GM18519 (cell line): ENCODE results near the gene ESPN.
A peak's percentile ranks its signal among the peaks of the same experiment; 100 is the strongest.

Experiments used
- ATAC-seq: cut with Tn5 transposase; IDR thresholded peaks from one replicate; pipeline ENCODE4 v1.9.1; 2021; ENCODE audit warnings: mild to moderate bottlenecking, moderate library complexity; ENCODE audit not compliant: unreplicated experiment, low FRiP score

Gene ESPN

DNA sequence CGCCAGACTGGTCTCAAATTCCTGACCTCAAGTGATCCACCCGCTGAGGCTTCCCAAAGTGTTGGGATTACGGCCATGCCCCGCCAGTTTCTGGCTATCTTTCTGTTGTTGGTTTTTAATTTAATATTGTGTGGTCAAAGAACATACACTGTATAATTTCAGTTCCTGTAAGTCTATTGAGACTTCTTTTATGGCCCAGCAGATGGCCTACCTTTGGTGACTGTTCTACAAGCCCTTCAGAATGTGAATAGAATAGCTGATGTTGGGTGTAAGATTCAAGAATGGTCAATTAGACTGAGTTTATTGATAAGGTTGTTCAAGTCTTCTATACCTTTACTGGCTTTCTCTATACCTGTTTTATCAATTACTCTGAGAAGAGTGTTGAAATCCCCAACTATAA is 15.5 kb upstream of the ESPN start:
- ATAC-seq = no peak

DNA sequence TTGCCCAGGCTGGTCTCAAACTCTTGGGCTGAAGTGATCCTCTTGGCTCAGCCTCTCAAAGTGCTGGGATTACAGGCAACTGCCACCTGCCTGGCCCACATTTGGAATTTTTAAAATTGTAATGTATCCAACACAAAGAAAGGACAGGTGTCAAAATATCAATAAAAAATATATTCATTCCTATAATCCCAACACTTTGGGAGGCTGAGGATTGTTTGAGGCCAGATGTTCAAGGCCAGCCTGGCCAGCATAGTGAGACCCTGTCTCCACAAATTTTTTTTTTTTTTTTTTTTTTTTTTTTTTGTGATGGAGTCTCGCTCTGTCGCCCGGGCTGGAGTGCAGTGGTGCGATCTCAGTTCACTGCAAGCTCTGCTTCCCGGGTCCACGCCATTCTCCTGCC is 14.8 kb upstream of the ESPN start:
- no peak for ATAC-seq

DNA sequence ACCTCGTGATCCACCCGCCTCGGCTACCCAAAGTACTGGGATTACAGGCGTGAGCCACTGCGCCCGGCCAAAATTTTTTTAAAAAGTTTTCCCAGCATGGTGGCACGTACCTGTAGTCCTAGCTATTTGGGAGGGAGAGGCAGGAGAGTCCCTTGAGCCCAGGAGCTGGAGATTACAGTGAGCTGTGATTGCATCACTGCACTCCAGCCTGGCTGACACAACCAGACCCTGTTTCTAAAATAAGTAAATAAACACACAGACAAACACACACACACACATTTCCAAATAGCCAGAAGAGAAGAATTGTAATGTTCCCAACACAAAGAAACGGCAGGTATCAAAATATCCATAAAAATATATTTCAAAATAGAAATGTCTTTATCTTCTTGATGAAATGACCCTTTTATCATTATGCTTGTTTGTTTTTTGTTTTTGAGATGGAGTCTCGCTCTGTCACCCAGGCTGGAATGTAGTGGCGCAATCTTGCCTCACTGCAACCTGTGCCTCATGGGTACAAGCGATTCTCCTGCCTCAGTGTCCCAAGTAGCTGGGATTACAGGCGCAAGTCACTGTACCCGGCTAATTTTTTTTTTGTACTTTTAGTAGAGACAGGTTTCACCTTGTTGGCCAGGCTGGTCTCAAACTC is 14.2 kb upstream of the ESPN start:
- no peak for ATAC-seq

DNA sequence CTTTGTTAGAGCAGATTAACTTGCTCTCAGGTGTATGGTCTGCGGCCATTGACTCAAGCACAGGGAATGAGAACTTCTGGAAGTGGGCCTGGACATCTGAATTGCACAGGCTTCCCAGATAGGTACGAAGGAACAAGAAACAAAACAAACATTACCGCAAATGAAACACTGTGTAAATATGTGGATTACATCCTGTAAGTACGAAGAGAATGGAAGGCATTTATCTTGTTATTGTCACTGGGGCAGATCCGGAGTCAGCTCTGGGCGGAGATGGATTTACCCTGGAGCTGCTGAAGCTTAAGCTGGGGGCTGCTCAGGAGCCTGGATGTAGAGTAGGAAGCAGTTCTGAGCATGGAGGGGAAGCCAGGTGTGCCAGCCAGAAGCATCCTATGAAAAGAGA is 11.7 kb upstream of the ESPN start:
- no peak for ATAC-seq

DNA sequence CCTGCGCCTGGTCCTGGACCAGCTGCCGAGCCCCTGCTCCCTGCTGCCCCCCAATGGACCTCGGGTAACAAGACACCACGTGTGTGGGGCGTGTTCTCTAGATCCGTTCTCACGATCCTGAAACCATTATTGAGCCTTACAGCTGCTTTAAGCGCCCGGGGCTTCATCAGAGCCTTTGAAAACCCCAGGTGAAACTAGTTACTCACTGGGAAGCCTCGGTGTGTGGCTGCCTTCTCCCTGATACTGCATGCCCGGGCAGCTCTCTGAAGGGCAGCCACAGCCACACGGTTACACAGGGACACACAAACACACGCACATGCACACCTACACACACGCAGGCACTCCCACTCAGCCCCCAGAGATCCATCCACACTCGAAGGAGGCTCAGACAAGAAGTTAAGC is 10.1 kb upstream of the ESPN start:
- peak; percentile 54 for ATAC-seq

DNA sequence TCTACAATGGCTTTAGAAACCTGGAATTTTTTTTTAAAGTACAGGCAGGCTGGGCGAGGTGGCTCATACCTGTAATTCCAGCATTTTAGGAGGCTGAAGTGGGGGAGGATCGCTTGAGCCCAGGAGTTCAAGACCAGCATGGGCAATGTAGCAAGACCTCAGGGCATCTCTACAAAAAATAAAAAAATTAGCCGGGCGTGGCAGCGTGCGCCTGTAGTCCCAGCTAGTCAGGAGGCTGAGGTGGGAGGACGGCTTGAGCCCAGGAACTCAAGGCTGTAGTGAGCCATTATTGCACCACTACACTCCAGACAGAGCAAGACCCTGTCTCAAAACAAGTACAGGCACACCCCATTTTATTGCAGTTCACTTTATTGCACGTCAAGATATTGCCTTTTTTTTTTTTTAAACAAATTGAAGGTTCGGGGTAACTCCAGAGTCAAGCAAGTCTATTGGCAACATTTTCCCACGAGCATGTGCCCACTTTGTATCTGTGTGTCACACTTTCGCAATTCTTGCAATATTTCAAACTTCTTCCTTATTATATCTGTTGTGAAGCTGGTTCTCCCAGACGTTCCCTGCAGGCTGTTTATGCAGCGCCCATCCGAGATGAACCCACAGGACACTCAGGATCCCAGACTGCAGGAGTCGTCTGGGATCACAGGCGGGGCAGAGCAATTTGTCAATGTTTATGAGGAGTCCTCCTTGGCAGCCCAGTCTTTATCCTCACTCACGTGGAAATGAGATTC is 9.5 kb upstream of the ESPN start:
- no peak for ATAC-seq

DNA sequence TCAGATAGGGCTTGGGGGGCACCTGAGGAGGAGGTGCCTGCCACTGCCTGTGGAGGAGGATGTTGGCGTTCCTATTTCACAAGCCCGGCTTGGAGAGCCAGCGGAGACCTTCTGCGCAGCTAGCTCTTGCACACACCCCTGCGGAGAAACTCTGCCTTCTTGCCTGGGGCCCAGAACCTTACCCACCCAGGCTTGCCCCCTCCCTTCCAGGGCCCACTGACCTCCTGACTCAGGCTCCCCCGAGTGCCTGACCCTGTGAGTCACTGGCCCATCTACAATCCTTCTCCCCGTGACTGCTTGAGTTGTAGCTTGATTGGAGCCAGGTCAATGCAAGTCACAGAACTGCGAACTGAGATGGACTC is 8.3 kb upstream of the ESPN start:
- ATAC-seq = no peak

DNA sequence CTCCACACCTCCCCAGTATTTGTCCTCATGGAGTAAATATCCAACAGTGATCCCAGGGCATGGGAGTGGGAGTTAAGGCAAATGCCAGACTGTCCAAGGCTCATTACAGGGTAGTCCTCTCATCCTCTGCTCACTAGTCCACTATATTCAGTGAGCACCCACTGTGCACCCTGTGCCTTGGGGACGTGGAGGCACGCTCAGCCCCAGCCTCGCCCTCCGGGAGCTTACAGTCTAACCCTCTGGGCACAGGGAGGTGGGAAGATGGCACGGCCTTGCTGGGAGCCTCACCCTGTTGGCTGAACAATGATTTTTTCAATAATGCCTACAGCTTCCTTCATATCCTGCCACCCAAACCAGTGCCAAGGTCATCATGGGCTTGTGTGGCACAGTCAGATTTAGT is 7.7 kb upstream of the ESPN start:
- no peak for ATAC-seq

DNA sequence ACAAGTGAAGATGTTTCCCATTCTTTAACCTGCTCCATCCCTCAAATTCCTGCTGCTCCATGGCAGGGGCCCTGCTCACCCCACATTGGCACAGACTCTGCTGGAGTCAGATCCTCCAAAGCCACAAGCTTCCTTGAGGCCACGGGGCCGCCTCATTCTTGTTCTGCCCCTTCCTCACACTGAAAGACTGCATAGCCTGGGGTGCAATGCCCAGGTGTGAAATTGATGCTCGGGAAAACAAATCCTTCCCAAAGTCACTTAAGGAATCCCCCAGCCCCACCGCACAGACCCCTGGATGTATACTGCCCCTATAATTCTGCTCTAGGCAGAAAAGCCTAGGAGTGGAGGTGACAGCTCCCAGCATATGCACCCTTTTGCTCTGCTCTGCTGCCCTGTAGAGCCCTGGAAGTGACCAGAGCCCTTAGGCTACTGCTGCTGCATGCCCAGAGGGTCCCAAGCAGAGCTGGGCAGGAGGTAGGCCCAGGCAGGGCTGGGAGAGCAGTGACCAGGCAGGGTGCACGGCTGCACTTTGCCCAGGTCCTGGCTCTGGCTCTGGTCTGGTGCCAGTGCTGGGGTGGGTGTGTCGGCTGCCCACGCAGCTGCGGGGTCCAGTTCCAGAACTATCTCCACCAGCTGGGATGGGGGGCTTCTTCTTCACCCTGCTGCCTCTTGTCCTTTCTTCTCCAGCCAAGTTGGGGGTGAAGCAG is 6.5 kb upstream of the ESPN start:
- no peak for ATAC-seq

DNA sequence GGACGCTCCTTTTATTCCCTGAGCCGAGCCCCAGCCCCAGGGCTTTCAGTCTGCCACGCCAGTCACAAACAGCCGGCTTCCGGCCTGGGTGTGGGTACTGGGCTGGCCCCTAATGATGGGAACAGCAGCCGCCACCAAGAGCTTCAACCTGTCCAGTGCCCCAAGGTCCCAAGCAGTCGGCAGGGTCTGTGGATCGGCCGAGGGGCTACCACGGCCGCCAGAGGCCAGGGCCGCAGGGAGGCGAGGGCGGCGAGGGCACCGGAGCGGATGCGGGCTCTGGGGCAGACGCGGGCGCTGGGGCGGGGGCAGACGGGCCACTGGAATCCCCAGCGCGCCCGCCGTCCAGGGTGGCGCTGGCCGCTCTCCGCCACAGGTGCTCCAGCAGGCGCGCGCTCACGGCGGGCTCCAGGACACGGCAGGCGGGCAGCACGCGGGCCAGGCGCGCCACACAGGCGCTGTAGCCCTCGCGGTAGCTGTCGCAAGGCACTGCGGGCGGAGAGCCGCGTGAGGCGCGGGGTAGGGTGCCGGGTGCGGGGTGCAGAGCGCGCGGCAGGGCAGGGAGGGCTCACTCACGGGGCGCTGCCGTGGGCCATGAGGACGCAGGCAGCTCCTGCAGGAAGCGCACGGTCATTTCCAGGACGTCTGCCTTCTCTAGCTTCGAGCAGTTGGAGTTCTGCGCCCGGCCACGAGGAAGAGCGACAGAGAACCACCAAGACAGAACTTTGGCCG is 5.7 kb upstream of the ESPN start:
- ATAC-seq = no peak

DNA sequence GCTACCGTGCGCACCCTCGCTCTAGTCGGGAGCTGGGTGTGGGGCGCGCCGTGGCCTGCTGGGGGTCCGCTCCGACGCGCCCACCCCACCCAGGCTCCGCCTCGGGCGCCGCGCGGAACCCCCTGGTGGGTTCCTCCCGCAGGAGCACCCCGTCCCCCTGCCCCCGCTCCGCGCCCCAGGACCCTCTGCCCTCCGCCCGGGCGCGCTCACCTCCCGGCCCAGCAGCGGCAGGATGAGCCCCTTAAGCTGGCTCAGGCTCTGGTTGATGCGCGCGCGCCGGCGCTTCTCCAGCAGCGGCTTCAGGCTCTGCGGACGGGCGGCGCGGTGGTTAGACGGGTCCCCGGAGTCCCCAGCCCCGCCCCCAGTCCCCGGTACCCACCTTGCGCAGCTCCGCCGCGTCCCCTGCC is 5.2 kb upstream of the ESPN start:
- no peak for ATAC-seq

DNA sequence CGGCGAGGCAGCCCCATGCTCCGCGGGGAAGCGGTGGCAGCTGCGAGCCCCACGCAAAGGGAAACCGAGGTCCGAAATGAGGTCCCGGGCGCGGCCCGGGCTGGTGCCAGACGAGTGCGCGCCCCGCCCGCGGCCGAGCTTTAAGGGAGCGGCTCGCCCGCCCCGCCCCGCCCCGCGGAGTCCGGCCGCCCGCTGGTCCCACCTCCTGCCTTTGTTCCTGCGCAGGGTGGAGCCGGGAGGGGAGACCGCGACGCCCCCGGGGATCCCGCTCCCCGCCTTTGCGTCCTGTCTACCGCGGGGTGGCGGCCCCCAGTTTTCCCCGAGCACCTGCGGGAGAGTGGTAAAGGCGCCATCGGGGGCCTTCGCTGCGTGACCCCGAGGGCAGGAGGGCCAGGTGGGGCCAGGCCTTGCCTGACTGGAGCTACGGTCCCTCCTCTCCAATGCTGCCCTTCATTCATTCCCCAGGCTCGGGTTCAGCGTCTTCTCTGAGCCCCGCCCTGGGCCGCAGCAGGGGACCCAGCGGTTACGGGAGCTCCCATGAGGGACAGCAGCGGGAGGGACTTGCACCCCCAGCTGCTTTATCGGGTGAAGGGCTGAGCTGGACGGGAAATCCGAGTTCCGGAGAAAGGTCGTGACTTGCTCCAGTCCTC is 4.6 kb upstream of the ESPN start, which contains the start of gene HES2:
Gene HES2, minus strand, starts transcription at position 116 of the 650 bp plus-strand sequence. Its CDS starts 99 bp downstream, at position 17.
- ATAC-seq = no peak

DNA sequence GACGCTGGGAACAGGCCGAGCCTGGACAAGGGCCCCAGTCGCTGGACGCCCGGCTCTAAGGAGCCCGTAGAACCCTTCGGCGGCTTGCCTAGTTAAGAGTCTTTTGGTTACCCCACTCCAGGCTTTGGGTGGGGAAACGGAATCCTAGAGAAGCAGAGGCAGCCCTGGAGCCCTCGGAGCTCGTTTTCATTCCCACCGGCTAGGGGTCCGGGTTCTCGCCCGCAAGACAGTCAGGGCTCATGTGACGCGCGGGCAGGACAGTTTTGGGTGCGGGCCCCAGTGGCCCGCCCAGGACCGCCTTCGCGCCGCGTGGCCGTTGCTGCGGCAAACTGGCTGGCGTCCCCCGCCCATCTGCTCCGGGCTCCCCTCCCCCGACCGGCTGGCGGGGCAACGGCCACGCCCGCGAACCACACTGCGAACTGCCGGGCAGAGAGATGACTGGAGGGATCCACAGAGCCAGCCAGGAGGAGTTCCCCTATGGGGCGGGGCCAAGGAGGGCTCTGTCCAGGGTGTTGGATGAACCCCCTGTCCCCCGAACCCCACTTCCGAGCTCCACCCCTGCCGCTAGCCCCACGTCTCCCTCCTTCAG is 4.0 kb upstream of the ESPN start:
- no peak for ATAC-seq

DNA sequence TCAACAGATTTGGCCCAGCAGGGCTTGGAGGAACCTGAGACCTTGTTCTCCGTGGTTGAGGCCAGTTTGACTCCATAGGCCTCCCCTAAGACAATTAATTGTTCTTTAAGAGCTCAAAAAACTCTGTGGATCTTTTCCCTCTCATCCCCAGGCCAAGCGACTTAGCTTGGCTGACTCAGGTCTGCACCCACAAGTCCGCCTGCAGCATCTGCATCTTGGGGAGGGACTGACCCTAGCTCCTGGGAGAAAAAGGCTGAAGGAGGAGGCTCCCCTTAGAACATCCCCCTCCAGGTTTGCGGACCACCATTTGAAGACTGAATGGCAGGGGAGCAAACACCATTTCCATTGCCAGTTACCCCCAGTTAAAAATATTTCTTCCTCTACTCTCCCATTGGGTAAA is 3.3 kb upstream of the ESPN start:
- ATAC-seq = no peak

DNA sequence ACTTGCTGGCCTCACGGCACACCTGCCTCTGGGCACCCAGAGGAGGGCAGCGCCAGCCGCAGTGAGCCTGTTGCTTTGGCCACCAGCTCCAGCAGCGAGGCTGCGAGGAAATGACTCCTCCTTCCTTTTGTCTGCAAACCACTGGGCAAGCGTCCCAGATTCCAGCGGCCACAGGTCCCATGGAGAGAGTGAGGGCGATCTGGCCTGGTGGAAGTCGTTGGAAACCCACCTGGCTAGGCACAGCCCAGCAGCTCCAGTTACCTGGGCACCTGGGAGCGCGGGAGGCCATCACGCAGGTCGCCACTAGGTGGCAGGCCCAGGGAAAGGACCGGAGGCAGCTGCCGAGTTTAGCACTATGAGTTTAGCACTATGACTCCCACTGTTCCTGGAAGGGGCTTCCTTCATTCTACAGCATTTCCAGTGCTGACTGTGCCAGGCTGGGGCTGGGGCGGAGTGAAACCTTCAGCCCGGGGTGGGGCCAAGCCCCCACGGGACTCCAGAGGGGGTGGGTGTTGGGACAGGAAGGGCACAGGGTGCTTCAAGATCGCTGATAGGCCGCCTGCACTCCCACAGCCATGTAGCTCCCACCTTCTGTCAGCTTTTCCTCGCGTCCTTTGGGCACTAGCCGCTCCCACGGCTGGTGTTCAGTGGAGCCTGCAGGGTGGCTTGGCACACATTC is 1.1 kb upstream of the ESPN start:
- no peak for ATAC-seq

DNA sequence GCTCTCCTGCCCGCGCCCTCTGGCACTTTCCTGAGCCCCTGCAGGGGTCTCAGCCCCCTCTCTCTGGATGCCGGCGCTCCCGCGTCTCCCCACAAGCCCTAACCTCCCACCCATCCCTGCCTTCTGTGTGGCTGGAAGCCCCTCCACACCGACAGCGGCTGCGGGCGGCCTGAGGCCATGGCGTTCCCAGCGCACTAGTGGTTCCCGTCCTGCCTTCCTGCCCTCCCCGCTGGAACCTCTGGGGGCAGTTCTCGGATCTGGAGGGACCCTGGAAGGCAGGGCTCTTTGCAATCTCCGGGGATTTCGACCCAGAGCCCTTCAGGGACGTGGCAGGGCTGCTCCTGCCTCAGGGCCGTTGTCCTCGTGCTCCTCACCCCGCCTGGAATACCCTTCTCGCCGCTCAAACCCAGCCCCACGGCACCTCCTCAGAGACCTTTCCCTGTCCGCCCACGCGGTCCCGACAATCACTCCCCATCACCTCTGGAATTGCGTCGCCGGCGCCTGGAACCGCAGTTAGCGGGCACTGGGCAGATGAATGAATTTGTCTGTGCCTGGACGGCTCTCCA is 493 bp upstream of the ESPN start:
- no peak for ATAC-seq

DNA sequence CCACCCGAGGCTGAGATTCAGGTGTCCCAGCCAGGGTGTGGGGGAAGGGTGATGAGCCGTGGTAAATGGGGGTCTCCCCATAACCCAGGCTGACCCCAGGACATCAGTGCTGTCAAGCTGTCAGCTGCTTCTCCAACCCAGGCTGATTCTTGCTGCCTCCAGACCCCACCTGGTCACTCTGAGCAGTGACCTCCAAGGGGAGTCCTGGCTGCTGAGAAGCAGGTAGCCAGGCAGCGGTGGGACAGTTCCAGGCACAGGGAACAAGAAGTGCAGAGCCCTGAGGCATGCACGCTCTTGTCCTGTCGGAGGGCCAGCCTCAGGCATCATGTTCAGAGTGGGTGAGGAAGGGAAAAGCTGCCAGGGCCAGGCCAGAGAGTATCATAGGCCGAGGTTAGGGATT is 1.1 kb downstream of the ESPN start:
- no peak for ATAC-seq

DNA sequence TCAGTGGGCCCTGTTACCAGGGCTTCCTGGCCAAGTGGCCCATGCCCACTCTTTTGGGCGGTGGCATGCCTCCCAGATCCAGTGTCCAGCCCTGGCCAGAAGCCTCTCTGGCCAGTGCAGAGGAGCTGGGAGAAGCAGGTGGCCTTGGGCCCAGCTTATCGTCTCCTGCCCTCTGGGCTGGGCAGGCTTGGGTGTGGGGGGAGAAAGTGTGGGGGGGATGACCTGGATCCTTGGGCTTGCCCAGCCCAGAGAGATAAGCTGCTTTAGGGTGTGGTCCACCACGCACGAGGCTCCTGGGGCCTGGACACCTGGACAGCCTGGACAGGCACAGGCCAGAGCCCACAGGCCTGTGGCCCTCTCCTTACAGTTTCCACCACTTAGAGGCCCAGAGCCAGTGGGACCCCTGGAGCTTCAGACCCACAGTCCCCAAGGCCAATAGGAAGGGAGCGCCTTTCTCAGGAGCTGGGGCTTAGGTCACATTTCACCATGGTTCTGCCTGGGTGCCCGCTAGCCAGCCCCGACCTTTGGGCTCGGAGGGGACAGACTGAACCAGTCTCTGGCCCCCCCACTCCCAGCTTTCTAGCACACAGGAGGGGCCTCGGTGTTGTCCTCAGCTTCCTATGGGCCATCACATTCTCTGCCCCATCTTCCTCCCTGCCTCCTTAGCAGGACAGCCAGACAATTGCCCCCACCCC is 1.8 kb downstream of the ESPN start:
- no peak for ATAC-seq

DNA sequence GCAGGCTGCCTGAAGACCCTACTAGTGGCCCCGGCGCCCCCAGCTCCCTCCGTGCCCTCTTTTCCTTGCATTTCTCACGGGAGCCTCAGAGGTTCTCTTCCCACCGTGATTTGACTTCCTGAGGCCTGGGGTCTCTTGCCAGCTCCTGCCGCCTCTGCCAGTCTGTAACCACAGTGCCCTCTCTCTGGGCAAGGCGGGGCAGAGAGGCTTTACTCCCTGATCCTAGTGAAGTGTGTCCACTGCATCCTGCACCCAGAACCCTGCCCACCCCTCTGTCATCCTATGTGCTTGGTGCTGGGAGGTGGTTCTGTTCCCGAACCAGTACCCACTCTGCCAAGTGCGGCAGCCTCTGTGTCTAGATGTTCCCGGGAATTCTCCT is 2.4 kb downstream of the ESPN start:
- ATAC-seq = no peak
